GM10266 (cell line): ENCODE results near the gene LRRC51.

Experiments
- DNase-seq: peaks from one replicate; pipeline ENCODE4 v3.0.0; 2012; ENCODE audit errors: extremely low spot score
- TF ChIP-seq, protein P1 (sequence below): IDR thresholded peaks from 2 replicates; pipeline ENCODE4 v1.5.1; 2012; ENCODE audit warnings: mild to moderate bottlenecking, low read depth; ENCODE audit not compliant: control insufficient read depth, insufficient read depth; ENCODE audit errors: missing control alignments

LRRC51 gene

GRCh38 chr11:72120930-72121329 lies 40.3 kb downstream of the LRRC51 start:
- no peak for DNase-seq
- TF ChIP-seq, protein P1, sequence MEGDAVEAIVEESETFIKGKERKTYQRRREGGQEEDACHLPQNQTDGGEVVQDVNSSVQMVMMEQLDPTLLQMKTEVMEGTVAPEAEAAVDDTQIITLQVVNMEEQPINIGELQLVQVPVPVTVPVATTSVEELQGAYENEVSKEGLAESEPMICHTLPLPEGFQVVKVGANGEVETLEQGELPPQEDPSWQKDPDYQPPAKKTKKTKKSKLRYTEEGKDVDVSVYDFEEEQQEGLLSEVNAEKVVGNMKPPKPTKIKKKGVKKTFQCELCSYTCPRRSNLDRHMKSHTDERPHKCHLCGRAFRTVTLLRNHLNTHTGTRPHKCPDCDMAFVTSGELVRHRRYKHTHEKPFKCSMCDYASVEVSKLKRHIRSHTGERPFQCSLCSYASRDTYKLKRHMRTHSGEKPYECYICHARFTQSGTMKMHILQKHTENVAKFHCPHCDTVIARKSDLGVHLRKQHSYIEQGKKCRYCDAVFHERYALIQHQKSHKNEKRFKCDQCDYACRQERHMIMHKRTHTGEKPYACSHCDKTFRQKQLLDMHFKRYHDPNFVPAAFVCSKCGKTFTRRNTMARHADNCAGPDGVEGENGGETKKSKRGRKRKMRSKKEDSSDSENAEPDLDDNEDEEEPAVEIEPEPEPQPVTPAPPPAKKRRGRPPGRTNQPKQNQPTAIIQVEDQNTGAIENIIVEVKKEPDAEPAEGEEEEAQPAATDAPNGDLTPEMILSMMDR, result no peak

GRCh38 chr11:72122607-72123006 lies 42.0 kb downstream of the LRRC51 start:
- no peak for DNase-seq
- TF ChIP-seq, protein P1, result no peak

- no peak for DNase-seq
- TF ChIP-seq, protein P1, result no peak
Observed at GRCh38 chr11:72123117-72123653, 42.5 kb downstream of the LRRC51 start.

GRCh38 chr11:72124046-72124445 lies 43.4 kb downstream of the LRRC51 start:
- TF ChIP-seq, protein P1, result no peak
- DNase-seq, result no peak

DNA sequence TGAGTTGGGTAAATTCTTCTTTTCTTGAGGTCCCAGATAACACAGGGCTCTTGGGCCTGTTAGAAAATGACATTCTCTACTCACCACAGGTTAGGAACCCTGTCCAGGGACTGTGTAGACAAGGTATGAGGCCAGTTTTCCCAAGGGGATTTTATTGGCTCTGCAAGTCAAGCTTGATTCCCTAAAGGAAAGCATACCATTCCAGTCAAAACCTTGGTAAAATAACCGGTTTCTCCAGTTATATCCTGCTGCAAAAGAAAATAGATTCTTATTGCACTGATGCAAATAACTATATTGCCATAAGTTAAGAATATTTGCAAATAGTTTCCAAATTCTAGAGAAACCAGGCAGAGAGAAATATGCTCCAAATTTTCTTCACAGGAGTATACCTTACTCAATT lies 45.3 kb downstream of the LRRC51 start:
- DNase-seq, result no peak
- TF ChIP-seq, protein P1, result no peak

GRCh38 chr11:72127923-72128322 lies 47.3 kb downstream of the LRRC51 start:
- no peak for DNase-seq
- TF ChIP-seq, protein P1, result no peak

- TF ChIP-seq, protein P1, result no peak
- no peak for DNase-seq
Observed at GRCh38 chr11:72129381-72129780, 48.7 kb downstream of the LRRC51 start.
